B cell (primary cell): ENCODE measurements around the gene MAPK4. TPM values are rescaled to one million over a fixed set of nuclear protein-coding genes. Genes with fewer than 3 reads are reported as not detected.

Source experiments
- ATAC-seq: fragments of 200-7000 bp; cut with Tn5 transposase; one replicate; pipeline ENCODE4 v1.10.0; 2021; ENCODE audit warnings: low read depth, mild to moderate bottlenecking, moderate number of reproducible peaks, moderate library complexity
- CTCF ChIA-PET: fragments of 350-600 bp; sonication (Branson Sonifier 250); formaldehyde crosslinking; loops from one replicate; lab custom pipeline; 2021; ENCODE audit warnings: antibody characterized with exemption, inconsistent platforms; lab: Charles Lee
- POLR2A ChIA-PET: fragments of 350-600 bp; sonication (Branson Sonifier 250); formaldehyde crosslinking; loops from one replicate; lab custom pipeline; 2021; ENCODE audit warnings: antibody characterized with exemption; lab: Charles Lee
- DNase-seq: peaks from one replicate; pipeline ENCODE4 v3.0.0; 2013
- H2AFZ ChIP-seq: 2 replicates; pipeline ENCODE4 v1.6.1; 2012; ENCODE audit warnings: mild to moderate bottlenecking, low read depth, low read length; ENCODE audit not compliant: insufficient read depth, poor library complexity, severe bottlenecking
- H3K27ac ChIP-seq, 2 donors: 1 replicate in 1 of 2; 2 replicates in 1 of 2; pipeline ENCODE4 v1.5.1; 2012 to 2013; ENCODE audit warnings: low read length in 2 of 2, mild to moderate bottlenecking in 2 of 2, moderate library complexity in 1 of 2
- H3K27me3 ChIP-seq, 4 experiments: fragments of 200-600 bp in 1 of 4; sonication (generic) in 1 of 4; replicated peaks in 1 of 4; 1 replicate in 2 of 4; 2 replicates in 2 of 4; pipeline versions ENCODE4 v1.6.1 to v1.7.0; 2013 to 2016; ENCODE audit warnings: low read length in 3 of 4, mild to moderate bottlenecking in 2 of 4, mixed read lengths in 1 of 4, moderate library complexity in 1 of 4; ENCODE audit not compliant: insufficient read depth in 4 of 4, control insufficient read depth in 3 of 4; ENCODE audit errors: control extremely low read depth in 1 of 4
- H3K36me3 ChIP-seq, 2 experiments: replicated peaks in 1 of 2; 1 replicate in 1 of 2; 2 replicates in 1 of 2; pipeline versions ENCODE4 v1.6.1 to v1.7.1; 2013; ENCODE audit warnings: low read length in 1 of 2; ENCODE audit not compliant: insufficient read depth in 2 of 2, control insufficient read depth in 1 of 2; ENCODE audit errors: control extremely low read depth in 1 of 2, extremely low read depth in 1 of 2
- H3K4me1 ChIP-seq, 2 donors: fragments of 200-600 bp in 1 of 2; sonication (generic) in 1 of 2; 1 replicate in 1 of 2; 2 replicates in 1 of 2; pipeline versions ENCODE4 v1.5.1 to v1.6.1; 2013 to 2017; ENCODE audit warnings: low read length in 2 of 2; ENCODE audit not compliant: control insufficient read depth in 2 of 2, insufficient read depth in 2 of 2
- H3K4me2 ChIP-seq: replicated peaks from 2 replicates; pipeline ENCODE3; 2012; ENCODE audit warnings: mild to moderate bottlenecking, low read depth, low read length; ENCODE audit not compliant: poor library complexity, severe bottlenecking
- H3K4me3 ChIP-seq, 5 experiments: fragments of 200-600 bp in 1 of 5; sonication (generic) in 1 of 5; 1 replicate in 3 of 5; 2 replicates in 2 of 5; pipeline versions ENCODE4 v1.5.1 to v1.7.0; 2011 to 2016; ENCODE audit warnings: low read length in 4 of 5, mild to moderate bottlenecking in 4 of 5, low read depth in 2 of 5, control low read depth in 1 of 5, moderate library complexity in 1 of 5; ENCODE audit not compliant: insufficient read depth in 1 of 5; ENCODE audit errors: control extremely low read depth in 1 of 5, extremely low read depth in 1 of 5
- H3K79me2 ChIP-seq: fragments of 200-600 bp; sonication (generic); one replicate; pipeline ENCODE4 v1.6.0; 2016; ENCODE audit warnings: low read length; ENCODE audit not compliant: control insufficient read depth, insufficient read depth
- H3K9ac ChIP-seq: fragments of 200-600 bp; sonication (generic); 2 replicates; pipeline ENCODE4 v1.6.1; 2017; ENCODE audit warnings: mild to moderate bottlenecking, low read length, moderate library complexity
- H3K9me3 ChIP-seq, 3 donors: one replicate each; pipeline versions ENCODE4 v1.6.1 to v1.7.1; 2013; ENCODE audit warnings: low read length in 2 of 3; ENCODE audit not compliant: control insufficient read depth in 2 of 3, insufficient read depth in 1 of 3; ENCODE audit errors: control extremely low read depth in 1 of 3
- H4K20me1 ChIP-seq: 2 replicates; pipeline ENCODE4 v1.6.0; 2012; ENCODE audit warnings: mild to moderate bottlenecking, low read length; ENCODE audit not compliant: insufficient read depth, control insufficient read depth, poor library complexity, severe bottlenecking
- H3K27ac Mint-ChIP-seq: one replicate; pipeline ENCODE4 v1.8.0; 2021; ENCODE audit warnings: mixed read lengths
- H3K27me3 Mint-ChIP-seq: one replicate; pipeline ENCODE4 v1.8.0; 2021; ENCODE audit warnings: mixed read lengths
- H3K4me1 Mint-ChIP-seq: one replicate; pipeline ENCODE4 v1.8.0; 2021; ENCODE audit warnings: mixed read lengths
- H3K4me3 Mint-ChIP-seq: one replicate; pipeline ENCODE4 v1.8.0; 2021; ENCODE audit warnings: mixed read lengths
- H3K9me3 Mint-ChIP-seq: one replicate; pipeline ENCODE4 v1.8.0; 2022; ENCODE audit warnings: mixed read lengths; ENCODE audit not compliant: insufficient read depth
- CTCF ChIP-seq: fragments of 200-600 bp; IDR thresholded peaks from one replicate; pipeline ENCODE4 v1.8.0; 2022; ENCODE audit warnings: antibody characterized with exemption, mild to moderate bottlenecking
- EZH2 ChIP-seq: IDR thresholded peaks from 2 replicates; pipeline ENCODE4 v1.6.1; 2012; ENCODE audit warnings: borderline replicate concordance, low read depth, mild to moderate bottlenecking, moderate library complexity, low read length; ENCODE audit not compliant: insufficient read depth, poor library complexity, severe bottlenecking
- WGBS: methylation state at CpG from one replicate; pipeline ENCODE4 v1.1.5; 2013; ENCODE audit warnings: missing lambda C conversion rate; ENCODE audit not compliant: insufficient coverage; 5-methylcytosine and 5-hydroxymethylcytosine counted together
- intact Hi-C: fragments of 100-400 bp; cut with micrococcal nuclease; formaldehyde crosslinking; loops from one replicate; pipeline ENCODE4 v1.10.0; 2022
- polyA plus RNA-seq: library from polyadenylated mRNA; depleted of rRNA; stranded (reverse); fragments of >200 nt; gene quantifications from 2 replicates; pipeline ENCODE4 v1.2.3, GENCODE V29; 2012
- total RNA-seq, 2 donors: library from RNA; stranded (reverse); fragments of 120-200 nt in 1 of 2; gene quantifications; 1 replicate in 1 of 2; 2 replicates in 1 of 2; pipeline versions ENCODE4 v1.2.3 to v1.2.4, GENCODE V29; 2013 to 2022

The MAPK4 gene
- total and polyA plus RNA-seq, 2 donors (not counting 1 experiment from before 2014, with no cell fraction given): not detected

GRCh38 chr18:50642439-50642838 lies 82.6 kb downstream of the MAPK4 start:
- H3K4me3 ChIP-seq: no peak overlapping the region
- Mint-ChIP-seq H3K4me3 (no peak overlapping the region), H3K4me1 (no peaks in the 10 kb centered on the region), H3K27me3 (peaks cover 27% of the 10 kb centered on the region), H3K27ac (no peak overlapping the region), H3K9me3 (no peaks in the 10 kb centered on the region)
- H2AFZ ChIP-seq: no peak overlapping the region
- no peaks in the 10 kb centered on the region for H3K79me2 ChIP-seq
- H3K27ac ChIP-seq: no peak overlapping the region
- no peaks in the 10 kb centered on the region for H3K36me3 ChIP-seq
- TF ChIP-seq EZH2 (no peak), CTCF (no peak)
- H3K4me2 ChIP-seq: no peak overlapping the region
- intact Hi-C loops: no loop called here
- no peaks in the 10 kb centered on the region for H3K27me3 ChIP-seq
- H3K9ac ChIP-seq: no peak overlapping the region
- no peaks in the 10 kb centered on the region for H4K20me1 ChIP-seq
- WGBS: 93% methylated on average over 2 of the region's 2 CpGs
- ChIA-PET POLR2A (no interaction called here), CTCF (no interaction called here)
- no peaks in the 10 kb centered on the region for H3K9me3 ChIP-seq
- ATAC-seq: no peak
- DNase-seq: no peak
- H3K4me1 ChIP-seq: no peaks in the 10 kb centered on the region

GRCh38 chr18:50644146-50644545 lies 84.3 kb downstream of the MAPK4 start:
- ChIA-PET POLR2A (no interaction called here), CTCF (no interaction called here)
- Histone ChIP-seq H3K4me1 (no peaks in the 10 kb centered on the region), H3K27me3 (peaks cover 0 to 2% (median 0%) of the 10 kb centered on the region in 4 experiments), H4K20me1 (no peaks in the 10 kb centered on the region), H3K27ac (no peak overlapping the region), H3K36me3 (no peaks in the 10 kb centered on the region), H3K9me3 (no peaks in the 10 kb centered on the region), H3K4me3 (no peak overlapping the region), H3K79me2 (no peaks in the 10 kb centered on the region), H2AFZ (no peak overlapping the region), H3K4me2 (no peak overlapping the region), H3K9ac (no peak overlapping the region)
- TF ChIP-seq EZH2 (no peak), CTCF (no peak)
- Mint-ChIP-seq H3K4me3 (no peak overlapping the region), H3K27me3 (peaks cover 20% of the 10 kb centered on the region), H3K27ac (no peak overlapping the region), H3K4me1 (no peaks in the 10 kb centered on the region), H3K9me3 (no peaks in the 10 kb centered on the region)
- 50% methylated on average over 1 of the region's 1 CpG for WGBS
- DNase-seq: no peak
- no peak for ATAC-seq
- intact Hi-C loops: no loop called here
